ENCODE measurements around the gene C6orf89.

DNA sequence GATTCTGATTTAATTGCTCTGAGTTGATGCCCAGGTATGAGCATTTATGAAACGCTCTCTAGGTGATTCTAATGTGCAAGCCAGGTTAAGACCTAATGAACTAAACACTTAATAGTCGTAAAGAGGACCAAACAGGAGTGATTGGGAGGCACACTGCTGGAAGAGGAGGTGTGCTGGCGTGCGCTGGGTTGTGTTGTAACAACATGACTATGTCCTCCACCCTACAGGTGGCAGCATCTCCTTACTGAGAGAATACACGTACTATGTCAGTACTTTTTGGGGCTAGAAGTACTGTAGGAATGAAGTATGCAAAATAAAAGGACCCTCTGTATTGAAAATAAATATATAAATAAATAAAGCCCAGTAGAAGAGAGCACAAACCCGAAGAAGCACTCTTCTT, 11.9 kb downstream of the C6orf89 start:
- TF ChIP-seq, protein P1, sequence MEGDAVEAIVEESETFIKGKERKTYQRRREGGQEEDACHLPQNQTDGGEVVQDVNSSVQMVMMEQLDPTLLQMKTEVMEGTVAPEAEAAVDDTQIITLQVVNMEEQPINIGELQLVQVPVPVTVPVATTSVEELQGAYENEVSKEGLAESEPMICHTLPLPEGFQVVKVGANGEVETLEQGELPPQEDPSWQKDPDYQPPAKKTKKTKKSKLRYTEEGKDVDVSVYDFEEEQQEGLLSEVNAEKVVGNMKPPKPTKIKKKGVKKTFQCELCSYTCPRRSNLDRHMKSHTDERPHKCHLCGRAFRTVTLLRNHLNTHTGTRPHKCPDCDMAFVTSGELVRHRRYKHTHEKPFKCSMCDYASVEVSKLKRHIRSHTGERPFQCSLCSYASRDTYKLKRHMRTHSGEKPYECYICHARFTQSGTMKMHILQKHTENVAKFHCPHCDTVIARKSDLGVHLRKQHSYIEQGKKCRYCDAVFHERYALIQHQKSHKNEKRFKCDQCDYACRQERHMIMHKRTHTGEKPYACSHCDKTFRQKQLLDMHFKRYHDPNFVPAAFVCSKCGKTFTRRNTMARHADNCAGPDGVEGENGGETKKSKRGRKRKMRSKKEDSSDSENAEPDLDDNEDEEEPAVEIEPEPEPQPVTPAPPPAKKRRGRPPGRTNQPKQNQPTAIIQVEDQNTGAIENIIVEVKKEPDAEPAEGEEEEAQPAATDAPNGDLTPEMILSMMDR (IDR thresholded peaks at IDR 0.05): peak in 1 of 6 experiments; percentile 20
- no peak for TF ChIP-seq POLR2A (IDR thresholded peaks at IDR 0.05)

Measured in esophagus squamous epithelium (tissue), 4 donors.